Left cardiac atrium (tissue), 4 donors: ENCODE data around the gene GDPD4. TPM values are rescaled to one million over a fixed set of nuclear protein-coding genes. Genes with fewer than 3 reads are reported as not detected.
A peak's percentile ranks its signal among the peaks of the same experiment; 100 is the strongest.

Source experiments
- ATAC-seq, 2 donors: fragments of 200-7000 bp; cut with Tn5 transposase; one replicate each; pipeline ENCODE4 v1.9.1; 2020; ENCODE audit warnings: mild to moderate bottlenecking in 2 of 2, moderate library complexity in 2 of 2
- DNase-seq: peaks from one replicate; pipeline ENCODE4 v3.0.0-alpha.2; 2020
- intact Hi-C, 2 donors: fragments of 100-400 bp; cut with DNase I; formaldehyde crosslinking; loops; one replicate each; pipeline versions ENCODE4 v1.14.1 to v1.15.1; 2022 to 2023
- long read RNA-seq: library from polyadenylated mRNA; unstranded; transcript quantifications from one replicate; pipeline ENCODE4 v2.0.0, GENCODE V29; 2021
- total RNA-seq, 2 donors: library from RNA; stranded (reverse); fragmentation: NEBNext Ultra II Directional; extraction: Animal tissue kit (Norgen Biotek cat#: 25700); gene quantifications; one replicate each; pipeline ENCODE4 v1.2.1, GENCODE V29; 2021
- donor health status: DM: no; HTN: yes; CAD: no.
- donor health status: DM: no; HTN: yes; CAD: no; lungs with severe emphysema.
- donor health status: DM: yes; HTN: yes; CAD: no.
- donor health status: Dilated cardiomyopathy.

The GDPD4 gene
- total RNA-seq: not detected
- long read RNA-seq: 0 reads

GRCh38 chr11:77301510-77301909, at the start of gene GDPD4:
TSS of gene GDPD4 (minus strand) at chr11:77301686. CDS start at chr11:77285137, 16,549 bp downstream.
- DNase-seq: no peak
- ATAC-seq: no peak
- intact Hi-C loops: no loop called here

GRCh38 chr11:77347948-77348347, 46.5 kb upstream of the GDPD4 start:
- intact Hi-C loops: no loop called here
- DNase-seq (no peak), ATAC-seq (no peak)

- intact Hi-C loops: no loop called here
- no peak for ATAC-seq
- no peak for DNase-seq
These were observed 45.6 kb upstream of the GDPD4 start for GRCh38 chr11:77346906-77347603.

- intact Hi-C loops: no loop called here
- ATAC-seq (no peak), DNase-seq (no peak)
These were observed 44.1 kb upstream of the GDPD4 start for GRCh38 chr11:77345621-77346020.

GRCh38 chr11:77340501-77340900, 39.0 kb upstream of the GDPD4 start:
- intact Hi-C loops: no loop called here
- ATAC-seq (no peak), DNase-seq (no peak)

- intact Hi-C loops: no loop called here
- no peak for ATAC-seq
- no peak for DNase-seq
These were observed 30.8 kb upstream of the GDPD4 start for GRCh38 chr11:77332259-77332658.

- intact Hi-C loops: no loop called here
- no peak for DNase-seq
- no peak for ATAC-seq
These were observed 23.7 kb upstream of the GDPD4 start for GRCh38 chr11:77325159-77325558.

- no peak for DNase-seq
- intact Hi-C loops: no loop called here
- ATAC-seq: no peak
These were observed 23.0 kb upstream of the GDPD4 start for GRCh38 chr11:77324508-77324907.

- DNase-seq (no peak), ATAC-seq (no peak)
These were observed 21.6 kb upstream of the GDPD4 start for GRCh38 chr11:77322926-77323590.

GRCh38 chr11:77322506-77322905, 21.0 kb upstream of the GDPD4 start:
- no peak for DNase-seq
- ATAC-seq: peak in 1 of 2 donors; percentile 57
- intact Hi-C loops: no loop called here

More at GRCh38 chr11:77322926-77323590, 21.6 kb upstream of the GDPD4 start:
- intact Hi-C loops: no loop called here

- DNase-seq: no peak
- no peak for ATAC-seq
- intact Hi-C loops: no loop called here
These were observed 18.9 kb upstream of the GDPD4 start for GRCh38 chr11:77320351-77320750.

- no peak for ATAC-seq
- intact Hi-C loops: no loop called here
- no peak for DNase-seq
These were observed 17.1 kb upstream of the GDPD4 start for GRCh38 chr11:77318600-77318999.

GRCh38 chr11:77316733-77317342, 15.4 kb upstream of the GDPD4 start:
- intact Hi-C loops: no loop called here
- DNase-seq (no peak), ATAC-seq (no peak)

- DNase-seq (no peak), ATAC-seq (no peak)
- intact Hi-C loops: no loop called here
These were observed 10.6 kb upstream of the GDPD4 start for GRCh38 chr11:77312107-77312506.

- ATAC-seq (no peak), DNase-seq (no peak)
- intact Hi-C loops: no loop called here
These were observed 10.2 kb upstream of the GDPD4 start for GRCh38 chr11:77311701-77312100.

- intact Hi-C loops: no loop called here
These were observed 9.2 kb upstream of the GDPD4 start for GRCh38 chr11:77310721-77311120.

GRCh38 chr11:77309401-77310085, 8.1 kb upstream of the GDPD4 start:
- intact Hi-C loops: no loop called here
- ATAC-seq: no peak

More at GRCh38 chr11:77310721-77311120, 9.2 kb upstream of the GDPD4 start:
- DNase-seq (no peak), ATAC-seq (no peak)

GRCh38 chr11:77308838-77309237, 7.4 kb upstream of the GDPD4 start:
- intact Hi-C loops: no loop called here
- ATAC-seq: no peak
- no peak for DNase-seq

More at GRCh38 chr11:77309401-77310085, 8.1 kb upstream of the GDPD4 start:
- no peak for DNase-seq

GRCh38 chr11:77303328-77303727, 1.8 kb upstream of the GDPD4 start:
- ATAC-seq (no peak), DNase-seq (no peak)
- intact Hi-C loops: no loop called here

GRCh38 chr11:77302752-77303151, 1.3 kb upstream of the GDPD4 start:
- no peak for ATAC-seq
- DNase-seq: no peak
- intact Hi-C loops: no loop called here
